Measurements from ENCODE around the gene CSNK1G2. TPM values are rescaled to one million over a fixed set of nuclear protein-coding genes. Genes with fewer than 3 reads are reported as not detected.

Gene CSNK1G2
- total RNA-seq, 1 donor: 69.5 TPM

- no peak overlapping the region for H3K4me3 ChIP-seq (ENCODE audit: low read depth, low read length)
- no peak for DNase-seq (ENCODE audit: low read depth)
- TF ChIP-seq CTCF (IDR thresholded peaks at IDR 0.05; ENCODE audit: insufficient read depth, low read depth, low read length): no peak
These were observed 29.2 kb downstream of the CSNK1G2 start for GRCh38 chr19:1970003-1970805.

- H3K4me3 ChIP-seq (ENCODE audit: low read depth, low read length): no peak overlapping the region
- no peak for DNase-seq (ENCODE audit: low read depth)
- TF ChIP-seq CTCF (IDR thresholded peaks at IDR 0.05; ENCODE audit: insufficient read depth, low read depth, low read length): no peak
These were observed 30.0 kb downstream of the CSNK1G2 start for GRCh38 chr19:1970806-1971502.

- no peak for DNase-seq (ENCODE audit: low read depth)
- no peak for TF ChIP-seq CTCF (IDR thresholded peaks at IDR 0.05; ENCODE audit: insufficient read depth, low read depth, low read length)
- no peak overlapping the region for H3K4me3 ChIP-seq (ENCODE audit: low read depth, low read length)
These were observed 33.6 kb downstream of the CSNK1G2 start for GRCh38 chr19:1974381-1975161.

- peak; percentile 5 for DNase-seq (ENCODE audit: low read depth)
- no peak overlapping the region for H3K4me3 ChIP-seq (ENCODE audit: low read depth, low read length)
- TF ChIP-seq CTCF (IDR thresholded peaks at IDR 0.05; ENCODE audit: insufficient read depth, low read depth, low read length): no peak
These were observed 34.1 kb downstream of the CSNK1G2 start for GRCh38 chr19:1975162-1975480.

- no peak for DNase-seq (ENCODE audit: low read depth)
- TF ChIP-seq CTCF (IDR thresholded peaks at IDR 0.05; ENCODE audit: insufficient read depth, low read depth, low read length): no peak
- no peak overlapping the region for H3K4me3 ChIP-seq (ENCODE audit: low read depth, low read length)
These were observed 36.1 kb downstream of the CSNK1G2 start for GRCh38 chr19:1977120-1977519.

- DNase-seq (ENCODE audit: low read depth): no peak
- no peak for TF ChIP-seq CTCF (IDR thresholded peaks at IDR 0.05; ENCODE audit: insufficient read depth, low read depth, low read length)
- no peak overlapping the region for H3K4me3 ChIP-seq (ENCODE audit: low read depth, low read length)
These were observed 37.4 kb downstream of the CSNK1G2 start for GRCh38 chr19:1978346-1978894.

Measured in fibroblast of villous mesenchyme (primary cell).